Smooth muscle cell of the brain vasculature (primary cell): ENCODE results near the gene PARVB.
"Not testable (repeated sequence)": the region's sequence is repeated elsewhere in the genome, so short reads cannot be mapped to it uniquely, and the experiment has no call there.

Experiments used
- DNase-seq: peaks from one replicate; pipeline ENCODE4 v3.0.0-alpha.2; 2012; ENCODE audit warnings: low read depth, low spot score

Gene PARVB

DNA sequence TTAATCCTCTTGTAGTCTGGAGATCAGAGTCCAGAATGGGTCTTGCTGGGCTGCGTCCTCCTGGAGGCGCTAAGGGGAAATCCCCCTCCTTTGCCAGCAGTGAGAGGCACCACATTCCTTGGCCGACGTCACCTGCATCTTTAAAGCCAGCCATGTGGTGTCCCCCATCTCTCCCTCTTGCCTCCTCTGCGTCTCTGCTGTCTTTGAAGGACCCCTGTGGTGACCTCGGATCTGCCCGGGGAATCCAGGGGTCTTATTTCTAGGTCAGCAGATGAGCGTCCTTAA, 27.2 kb upstream of the PARVB start:
- DNase-seq, result no peak

DNA sequence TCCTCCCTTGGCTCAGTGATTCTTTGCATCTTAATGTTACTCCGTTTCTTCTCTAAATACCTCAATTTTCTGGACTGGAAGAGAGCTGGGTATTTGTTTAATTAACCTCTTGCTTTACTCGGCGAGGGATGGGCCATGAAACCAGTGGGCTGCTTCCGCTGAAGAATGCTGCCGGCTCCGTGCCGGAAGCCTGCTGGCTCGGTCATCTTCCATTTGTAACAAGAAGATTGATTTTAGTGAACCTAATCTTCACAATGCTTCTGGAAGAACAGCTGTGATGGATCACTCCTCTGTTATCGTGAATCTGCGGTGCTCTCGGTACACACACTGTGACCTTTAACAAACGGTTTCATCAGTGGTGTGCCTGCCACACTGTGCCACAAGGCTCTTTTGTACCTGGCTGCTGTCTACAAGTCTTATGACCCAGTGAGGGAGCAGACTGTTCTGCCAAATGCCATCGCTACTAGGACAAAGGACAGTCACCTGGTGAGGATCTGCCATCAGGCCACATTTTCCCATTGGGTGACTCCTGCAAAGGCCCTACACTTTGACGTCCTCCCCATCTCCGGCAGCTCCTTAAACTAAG, 25.3 kb upstream of the PARVB start:
- DNase-seq, result no peak

DNA sequence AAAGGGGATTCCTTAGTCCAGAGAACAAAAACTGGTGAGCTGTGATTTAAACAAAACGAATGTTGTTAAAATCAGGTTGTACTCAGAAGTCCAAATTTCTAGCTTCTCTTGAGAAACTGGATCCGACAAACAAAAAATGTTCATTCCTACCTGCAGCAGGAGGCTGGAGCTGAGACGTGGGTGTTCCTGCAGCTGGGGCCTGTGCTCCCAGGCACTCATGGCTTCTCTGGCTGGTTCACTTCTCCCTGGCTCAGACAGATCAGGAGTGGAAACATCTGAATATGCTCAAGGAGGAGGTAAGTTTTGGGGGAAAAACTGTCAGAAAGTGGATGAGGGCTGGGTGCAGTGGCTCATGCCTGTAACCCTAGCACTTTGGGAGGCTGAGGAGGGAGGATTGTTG, 24.7 kb upstream of the PARVB start:
- no peak for DNase-seq

DNA sequence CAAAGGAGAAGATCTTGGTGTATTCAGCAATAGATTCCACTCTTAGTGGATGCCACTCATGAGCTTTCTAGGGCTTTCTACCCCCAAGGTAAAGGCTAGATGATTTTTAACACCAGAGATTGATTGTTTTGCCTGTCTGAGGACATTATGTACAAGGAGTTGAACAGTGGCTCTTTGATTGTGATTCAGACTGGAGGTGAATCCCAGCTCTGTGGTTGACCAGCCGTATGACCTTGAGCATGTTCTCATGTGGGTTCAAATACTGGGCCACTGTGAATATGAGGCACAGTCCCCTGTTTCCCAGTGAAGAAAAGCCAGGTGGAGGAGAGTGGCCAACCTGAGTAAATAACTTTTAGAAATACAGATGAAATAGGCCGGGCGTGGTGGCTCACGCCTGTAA, 24.0 kb upstream of the PARVB start:
- no peak for DNase-seq

DNA sequence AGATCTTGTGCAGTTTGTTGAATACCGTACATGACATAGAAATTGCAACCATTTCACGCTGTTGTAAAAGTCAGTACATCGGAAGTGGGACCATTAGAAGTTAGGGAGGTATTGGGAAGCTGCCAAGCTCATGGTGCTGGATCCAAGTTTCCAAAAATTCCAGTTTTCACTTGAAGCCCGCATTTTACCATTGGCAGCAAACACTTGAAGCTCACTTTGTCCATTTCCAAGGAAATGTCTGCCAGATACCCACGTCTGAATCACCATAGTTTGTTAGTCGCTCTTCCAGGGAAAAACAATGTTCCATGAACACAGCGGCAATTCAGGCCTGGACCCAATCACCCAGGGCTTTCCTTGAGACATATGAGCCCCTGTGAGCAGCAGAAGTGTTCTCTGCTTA, 22.6 kb upstream of the PARVB start:
- DNase-seq, result no peak

DNA sequence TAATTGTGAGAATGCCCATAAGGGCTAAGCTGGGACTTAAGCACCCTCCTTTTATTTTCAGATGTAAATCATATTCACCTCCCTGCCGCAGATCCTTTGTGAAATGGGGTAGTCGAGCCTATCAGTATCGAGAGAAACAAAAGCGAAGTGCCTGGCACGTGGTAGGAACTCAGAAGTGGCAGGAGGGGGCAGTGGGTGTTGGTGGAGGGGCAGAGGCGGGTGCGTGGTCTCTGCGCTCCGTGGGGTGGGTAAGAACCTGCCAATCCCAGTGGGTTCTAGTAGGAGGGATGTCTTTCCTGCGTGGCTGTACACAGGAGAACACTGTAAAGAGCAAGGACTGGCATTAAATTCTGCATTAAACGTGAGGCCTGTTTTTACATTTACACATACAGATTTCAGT, 21.8 kb upstream of the PARVB start:
- DNase-seq, result no peak

DNA sequence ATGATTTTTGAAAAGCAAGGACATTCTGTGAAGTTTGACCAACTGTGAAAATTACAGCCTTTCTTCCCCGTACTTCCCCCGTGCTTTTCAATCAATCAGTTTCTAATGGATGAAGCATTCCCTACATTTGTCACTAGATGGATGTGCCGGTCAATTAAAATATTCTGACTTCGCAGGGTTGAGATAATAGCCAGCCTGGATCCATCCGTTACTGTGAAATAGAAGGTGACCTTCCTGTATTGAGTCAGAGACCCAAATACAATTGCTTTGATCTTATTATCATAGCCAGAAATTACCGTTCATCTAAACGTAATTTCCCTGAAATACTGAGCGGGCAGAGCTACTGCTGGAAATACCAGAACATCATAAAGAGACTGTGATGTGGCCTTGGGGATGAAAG, 21.1 kb upstream of the PARVB start:
- DNase-seq, result no peak

DNA sequence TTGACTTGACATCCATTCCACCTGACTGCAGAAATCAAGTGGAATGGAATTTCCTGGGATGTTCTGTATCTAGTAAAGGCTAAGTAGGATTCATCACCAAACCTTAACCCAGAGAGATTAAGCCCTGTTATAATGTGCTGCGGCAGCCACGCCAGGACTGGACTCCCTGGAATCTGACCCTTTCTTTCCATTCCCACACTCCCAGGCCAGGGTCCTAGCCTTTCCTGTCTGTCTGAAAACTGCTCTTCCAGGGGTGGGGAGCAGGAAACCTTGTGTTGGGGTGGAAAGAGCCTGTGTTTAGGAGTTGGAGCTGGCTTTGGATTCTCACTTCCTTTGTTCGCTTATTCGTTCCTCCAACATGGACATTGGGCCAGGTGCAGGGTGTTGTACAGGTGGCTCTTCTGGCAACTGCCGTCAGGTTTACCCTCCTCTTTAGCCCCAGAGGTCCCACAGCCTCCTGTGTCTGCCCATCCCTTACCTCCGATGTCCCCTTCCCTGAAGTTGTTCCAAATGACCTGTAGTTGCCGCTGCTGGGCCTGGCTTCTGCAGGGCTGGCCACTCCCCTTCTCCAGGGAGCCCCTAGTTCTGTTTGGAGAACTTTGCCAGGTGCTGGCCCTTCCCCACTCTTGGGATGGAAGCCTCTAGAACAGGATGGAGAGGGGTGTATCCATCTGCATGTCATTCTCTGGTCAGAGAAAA, 20.5 kb upstream of the PARVB start:
- no peak for DNase-seq

DNA sequence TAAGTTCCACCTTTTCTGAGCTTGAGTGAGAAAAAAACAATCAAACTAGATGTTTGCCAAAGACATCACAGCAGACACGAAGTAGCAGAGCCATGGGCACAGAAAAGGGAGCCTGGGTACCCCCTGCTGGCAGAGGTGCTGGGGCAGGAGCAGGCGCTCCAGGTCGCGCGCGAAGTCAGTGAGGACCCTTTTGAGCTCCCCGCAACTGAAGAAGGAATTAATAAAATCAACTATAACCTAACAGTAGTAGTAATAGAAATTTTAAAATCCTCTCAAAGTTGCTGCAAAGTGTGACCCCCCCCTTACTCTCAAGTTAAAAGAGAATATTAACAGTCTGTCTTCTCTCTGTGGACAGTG, 20.0 kb upstream of the PARVB start:
- DNase-seq, result no peak

DNA sequence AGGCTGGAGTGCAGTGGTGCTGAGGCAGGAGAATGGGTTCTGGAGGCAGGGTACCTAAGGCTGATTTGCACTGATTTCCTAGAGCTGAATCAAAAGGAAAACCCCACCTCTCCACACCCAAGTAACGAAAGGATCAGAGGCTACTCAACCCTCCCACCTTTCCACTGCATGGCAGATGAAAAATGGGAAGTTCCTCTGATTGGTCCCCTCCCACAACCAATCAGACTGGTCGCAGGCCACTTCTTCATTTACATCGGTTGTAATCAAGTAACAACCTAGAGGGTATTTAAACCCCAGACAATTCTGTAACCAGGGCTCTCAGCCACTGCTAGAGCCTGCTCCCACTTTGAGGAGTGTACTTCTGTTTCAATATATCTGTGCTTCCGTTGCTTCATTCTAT, 18.6 kb upstream of the PARVB start:
- DNase-seq, result no peak

DNA sequence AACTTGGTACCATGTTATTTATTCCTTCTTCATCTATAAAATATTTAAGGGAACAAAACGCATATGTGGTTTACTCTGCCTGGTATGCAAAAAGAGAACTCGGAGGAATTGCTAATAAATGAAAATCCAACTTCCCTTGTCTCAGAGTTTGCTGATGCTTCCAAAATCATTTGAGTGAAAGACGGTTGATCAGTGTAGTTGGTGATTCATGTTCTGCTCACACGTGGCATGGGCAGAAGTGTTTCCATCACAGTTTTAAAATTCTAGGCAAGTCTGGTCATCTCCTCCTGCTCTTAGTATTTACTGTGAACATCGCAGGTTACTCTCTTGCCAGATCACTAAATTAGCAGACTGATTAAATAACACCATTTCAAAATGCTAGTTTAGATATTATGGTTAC, 11.9 kb upstream of the PARVB start:
- no peak for DNase-seq

DNA sequence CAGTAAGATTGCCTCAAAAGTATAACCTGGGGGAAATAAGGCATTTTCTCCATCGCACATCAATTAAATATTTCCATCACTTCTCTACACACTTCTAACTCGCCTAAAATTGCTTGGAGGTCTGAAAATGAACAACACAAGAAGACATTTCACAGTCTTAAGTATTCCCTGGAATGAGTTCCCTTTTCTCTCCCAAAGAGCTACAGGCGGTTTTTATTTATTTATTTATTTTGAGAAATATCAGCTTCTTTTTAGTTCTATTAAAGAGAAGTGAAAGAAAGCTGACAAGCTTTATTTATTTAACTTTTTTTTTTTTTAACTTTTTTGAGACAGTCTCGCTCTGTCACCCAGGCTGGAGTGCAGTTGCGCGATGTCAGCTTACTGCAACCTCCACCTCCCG, 11.5 kb upstream of the PARVB start:
- no peak for DNase-seq

DNA sequence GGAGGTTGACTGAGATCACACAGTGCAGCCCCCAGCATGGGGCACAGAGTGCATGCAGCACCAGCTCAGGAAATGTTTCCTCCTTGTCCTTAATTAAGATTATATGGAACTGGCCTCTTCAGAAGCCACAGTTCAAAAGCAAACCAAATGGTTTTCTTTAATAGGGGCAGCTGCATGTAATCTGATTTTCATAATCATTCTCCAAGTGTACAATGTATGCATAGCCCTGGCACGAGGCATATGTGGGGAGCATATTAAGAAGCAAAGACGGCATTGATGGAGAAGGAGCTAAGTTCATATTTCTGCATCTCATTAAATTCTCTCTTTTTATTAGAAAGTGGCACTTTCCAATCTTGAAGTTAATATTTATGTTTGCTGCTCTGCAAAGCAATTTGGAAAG, 9.9 kb upstream of the PARVB start:
- no peak for DNase-seq

DNA sequence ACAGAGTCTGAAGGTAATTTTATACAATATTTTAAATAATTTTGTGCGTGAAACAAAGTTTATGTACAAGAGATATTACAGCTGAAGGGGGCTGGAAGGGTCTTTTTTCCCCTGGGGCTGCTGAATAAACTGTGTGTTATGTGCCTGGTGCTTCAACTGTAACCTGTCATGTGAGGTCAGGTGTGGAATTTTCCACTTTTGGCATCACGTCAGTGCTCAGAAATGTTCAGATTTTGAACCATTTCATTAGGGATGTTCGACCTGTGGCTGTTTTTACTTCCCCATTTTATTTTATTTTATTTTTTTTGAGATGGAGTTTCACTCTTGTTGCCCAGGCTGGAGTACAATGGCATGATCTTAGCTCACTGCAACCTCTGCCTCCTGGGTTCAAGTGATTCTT, 7.5 kb upstream of the PARVB start:
- not testable (repeated sequence) for DNase-seq

DNA sequence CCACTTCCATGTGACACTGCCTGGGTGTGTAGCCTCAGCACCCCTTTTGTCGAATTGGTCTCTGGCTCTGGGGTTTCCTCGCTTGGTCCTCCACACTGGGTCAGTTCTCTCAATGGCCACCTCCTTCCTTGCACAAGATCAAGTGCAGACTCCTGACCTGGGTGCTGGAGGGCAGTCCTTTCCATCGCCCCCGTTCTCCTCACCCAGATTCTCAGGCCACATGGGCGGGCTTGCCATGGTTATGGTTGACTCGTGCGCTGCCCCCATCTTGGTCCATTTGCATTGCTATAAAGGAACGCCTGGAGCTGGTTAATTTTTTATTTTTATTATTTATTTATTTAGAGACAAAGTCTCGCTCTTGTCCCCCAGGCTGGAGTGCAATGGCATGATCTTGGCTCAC, 5.5 kb upstream of the PARVB start:
- no peak for DNase-seq

DNA sequence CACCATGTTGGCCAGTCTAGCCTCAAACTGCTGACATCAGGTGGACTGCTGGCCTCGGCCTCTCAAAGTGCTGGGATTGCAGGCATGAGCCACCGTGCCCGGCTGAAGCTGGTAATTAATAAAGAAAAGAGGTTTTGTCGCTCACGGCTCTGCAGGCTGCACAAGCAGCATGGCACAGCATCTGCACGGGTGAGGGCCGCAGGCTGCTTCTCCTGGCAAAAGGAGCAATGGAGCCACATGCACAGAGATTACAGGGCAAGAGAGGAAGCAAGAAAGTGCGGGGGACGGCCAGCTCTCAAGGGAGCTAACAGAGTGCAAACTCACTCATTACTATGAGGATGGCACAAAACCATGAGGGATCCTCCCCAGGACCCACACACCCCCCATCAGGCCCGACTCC, 4.7 kb upstream of the PARVB start:
- no peak for DNase-seq

DNA sequence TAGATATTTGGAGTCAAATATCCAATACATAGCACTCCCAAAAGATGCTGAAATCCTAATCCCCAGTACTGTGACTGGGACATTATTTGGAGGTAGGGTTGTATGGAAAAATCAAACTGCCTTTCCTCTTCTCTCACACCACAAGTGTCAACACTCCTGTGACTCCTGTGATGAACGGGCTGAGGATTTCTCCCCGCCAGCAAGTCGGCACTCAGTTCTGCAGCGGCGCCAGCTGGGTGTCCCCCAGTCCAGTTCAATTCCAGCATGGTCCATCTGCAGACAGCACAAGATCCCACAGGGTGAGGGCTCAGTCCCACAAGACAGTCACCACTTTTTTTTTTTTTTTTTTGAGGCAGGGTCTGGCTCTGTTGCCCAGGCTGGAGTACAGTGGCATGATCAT, 4.3 kb upstream of the PARVB start:
- DNase-seq, result no peak

DNA sequence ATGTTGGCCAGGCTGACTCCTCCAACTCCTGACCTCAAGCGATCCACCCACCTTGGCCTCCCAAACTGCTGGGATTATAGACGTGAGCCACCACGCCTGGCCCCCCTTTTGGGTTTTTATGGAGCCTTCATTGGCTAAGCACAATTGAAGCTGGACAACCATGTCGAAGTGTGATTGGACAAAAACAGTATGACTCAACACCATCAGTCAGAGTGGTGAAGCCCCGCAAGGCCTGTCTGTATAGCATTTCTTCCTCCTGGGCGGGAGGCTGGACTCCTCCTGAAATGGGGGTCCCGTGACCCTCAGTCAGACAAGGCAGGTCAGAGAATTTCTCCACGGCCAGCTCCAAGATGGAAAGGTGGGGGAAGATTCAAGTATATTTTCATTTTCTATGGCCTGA, 3.1 kb upstream of the PARVB start:
- no peak for DNase-seq

DNA sequence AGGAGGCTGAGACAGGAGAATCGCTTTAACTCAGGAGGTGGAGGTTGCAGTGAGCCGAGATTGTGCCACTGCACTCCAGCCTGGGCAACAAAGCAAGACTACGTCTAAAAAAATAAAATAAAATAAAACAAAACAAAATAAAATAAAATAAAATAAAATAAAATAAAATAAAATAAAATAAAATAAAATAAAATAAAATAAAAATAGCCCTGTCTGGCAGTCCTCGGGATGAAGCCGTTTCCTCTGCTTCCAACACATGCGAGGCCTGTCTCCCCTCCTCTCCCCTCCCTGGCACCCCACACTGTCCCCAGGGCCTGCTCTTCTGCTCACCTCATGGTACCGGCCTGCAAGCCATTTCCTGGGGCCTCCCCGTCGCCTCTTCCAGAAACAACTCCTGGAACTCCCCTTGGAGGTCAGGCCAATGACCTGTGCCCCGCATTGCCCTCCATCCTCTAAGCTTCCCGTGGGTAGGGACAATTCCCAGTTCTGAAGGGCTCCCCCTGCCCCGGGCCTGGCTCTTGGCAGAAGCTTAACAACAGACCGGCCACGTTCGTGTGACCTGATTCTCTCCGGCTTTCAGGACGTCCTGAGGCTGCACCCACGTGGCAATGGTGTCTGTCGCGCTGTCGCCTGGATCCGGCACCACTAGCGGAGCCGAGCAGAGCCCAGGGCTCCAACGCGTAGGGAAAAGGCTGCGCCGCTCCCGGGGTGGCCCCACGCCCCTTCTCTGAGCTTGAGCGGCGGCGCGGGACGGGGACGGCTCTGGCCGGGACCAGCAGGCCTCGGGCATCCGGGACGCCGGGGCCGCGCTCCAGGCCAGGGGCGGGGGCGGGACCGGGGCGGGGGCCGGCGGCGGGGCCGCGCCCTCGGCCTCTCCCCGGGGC, 456 bp upstream of the PARVB start:
- no peak for DNase-seq

DNA sequence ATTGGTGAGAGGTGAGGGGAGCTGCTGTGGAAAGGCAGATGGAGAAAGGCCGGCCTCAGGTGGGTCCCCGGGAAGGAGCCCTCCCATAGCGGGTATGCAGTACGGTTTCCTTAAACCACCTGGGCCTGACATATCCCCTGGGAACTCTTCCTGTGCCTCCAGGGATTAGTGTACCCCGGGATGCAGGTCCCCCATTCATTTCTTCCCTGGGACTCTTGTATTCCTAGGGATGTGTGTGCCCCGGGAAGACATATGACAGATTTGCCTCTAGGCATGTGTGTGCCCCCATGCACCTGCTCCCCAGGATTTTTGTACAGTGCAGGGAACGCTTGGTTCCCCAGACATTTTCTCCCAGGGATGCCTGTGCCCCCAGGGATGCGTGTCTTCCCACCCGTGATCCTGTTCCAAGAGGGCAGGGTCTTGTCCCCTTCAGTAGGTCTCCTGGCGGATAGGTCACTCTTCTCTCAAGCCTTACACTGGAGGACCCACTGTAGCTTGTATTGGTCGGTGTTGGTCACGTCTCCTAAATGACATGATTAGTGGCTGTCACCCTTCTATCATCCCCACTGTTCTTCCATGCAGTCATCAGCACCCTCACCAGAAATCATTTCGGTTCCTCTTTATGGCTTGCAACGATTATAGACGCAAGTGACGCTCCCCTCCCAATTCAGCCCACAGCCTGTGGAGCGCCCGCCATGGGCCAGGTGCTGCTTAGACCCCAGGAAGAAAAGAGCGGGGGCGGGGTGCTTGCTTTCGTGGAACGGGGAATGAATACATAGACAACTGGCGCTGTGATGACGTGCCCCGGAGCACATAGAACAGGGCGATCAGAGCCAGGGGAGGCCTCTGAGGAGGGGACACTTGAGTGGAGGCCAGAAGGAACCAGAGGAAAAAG, 1.3 kb downstream of the PARVB start:
- no peak for DNase-seq

DNA sequence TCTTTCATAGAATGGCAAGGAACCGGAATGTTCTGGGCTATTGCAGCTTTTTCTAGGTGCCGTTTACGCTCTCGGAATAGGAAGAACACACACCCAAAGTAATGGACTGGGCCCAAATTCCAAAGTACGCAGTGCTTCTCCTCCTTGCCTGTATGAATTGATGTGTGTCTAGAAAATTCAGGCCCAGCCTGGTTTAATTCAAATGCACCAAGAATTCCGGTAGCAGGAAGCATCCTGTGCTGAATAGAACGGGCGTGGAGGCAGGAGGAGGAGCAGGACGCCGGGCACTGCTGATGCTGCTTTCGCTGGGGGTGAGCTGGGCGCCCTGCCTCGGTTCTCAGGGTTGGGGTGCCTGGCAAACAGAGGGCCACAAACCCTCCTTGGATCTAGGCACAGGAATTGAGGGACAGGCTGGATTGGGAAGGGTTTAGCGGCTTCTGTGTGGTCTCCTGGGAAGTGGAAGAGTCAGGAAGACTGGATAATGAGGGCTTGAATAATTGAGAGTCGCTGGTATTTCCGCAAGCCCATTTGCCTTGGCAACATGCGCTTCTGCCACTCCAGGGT, 2.0 kb downstream of the PARVB start:
- no peak for DNase-seq
